ENCODE results near the gene HCN2.

The HCN2 gene

GRCh38 chr19:648904-649801 is 59.5 kb downstream of the HCN2 start:
- no peak for DNase-seq (ENCODE audit: low spot score)
- TF ChIP-seq CTCF (IDR thresholded peaks at IDR 0.05; ENCODE audit: extremely low read depth, missing control alignments) = no peak

- DNase-seq (ENCODE audit: low spot score) = no peak
- TF ChIP-seq CTCF (IDR thresholded peaks at IDR 0.05; ENCODE audit: extremely low read depth, missing control alignments) = no peak
Observed at GRCh38 chr19:650121-650520, 60.4 kb downstream of the HCN2 start.

GRCh38 chr19:651114-651818 is 61.6 kb downstream of the HCN2 start:
- no peak for TF ChIP-seq CTCF (IDR thresholded peaks at IDR 0.05; ENCODE audit: extremely low read depth, missing control alignments)
- no peak for DNase-seq (ENCODE audit: low spot score)

DNA sequence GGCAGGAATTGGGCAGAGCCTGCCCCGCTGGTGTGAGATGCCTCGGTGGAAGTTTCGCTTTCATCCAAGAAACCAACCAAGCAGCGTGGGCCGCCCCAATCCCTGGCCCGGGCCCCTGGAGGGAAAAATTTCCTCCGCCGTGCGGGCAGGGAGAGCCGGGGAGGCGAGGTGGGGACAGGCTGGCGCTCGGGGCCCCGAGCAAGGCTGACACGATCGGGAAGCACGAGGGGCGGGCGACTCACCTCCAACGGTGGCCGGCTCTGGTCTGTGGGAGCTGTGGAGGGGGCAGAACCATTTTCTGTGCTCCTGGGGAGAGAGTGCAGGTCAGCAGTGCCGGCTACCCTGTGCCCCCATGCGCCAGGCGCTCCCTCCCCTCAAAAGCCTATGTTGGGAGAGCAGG is 62.3 kb downstream of the HCN2 start:
- no peak for TF ChIP-seq CTCF (IDR thresholded peaks at IDR 0.05; ENCODE audit: extremely low read depth, missing control alignments)
- no peak for DNase-seq (ENCODE audit: low spot score)

GRCh38 chr19:652467-653389 is 63.0 kb downstream of the HCN2 start:
- no peak for DNase-seq (ENCODE audit: low spot score)
- no peak for TF ChIP-seq CTCF (IDR thresholded peaks at IDR 0.05; ENCODE audit: extremely low read depth, missing control alignments)

DNA sequence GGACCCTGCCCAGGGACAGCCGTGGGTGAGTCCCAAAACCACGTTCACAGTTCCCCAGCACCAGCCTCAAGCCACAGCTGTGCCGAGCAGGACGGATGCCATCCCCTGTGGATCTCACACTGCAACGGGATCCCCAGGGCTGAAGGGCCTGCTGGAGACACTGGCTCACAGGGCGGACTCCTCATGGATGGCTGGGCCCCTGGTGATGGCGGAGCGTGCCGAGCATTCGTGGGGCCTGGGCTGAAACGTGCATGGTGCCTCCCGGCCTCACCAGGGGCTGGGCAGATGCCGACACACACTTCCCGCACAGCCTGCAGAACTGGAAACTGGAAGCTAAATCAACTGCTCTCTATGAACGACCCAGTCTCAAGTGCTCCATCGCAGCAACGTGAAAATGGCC is 63.7 kb downstream of the HCN2 start:
- DNase-seq (ENCODE audit: low spot score) = no peak
- no peak for TF ChIP-seq CTCF (IDR thresholded peaks at IDR 0.05; ENCODE audit: extremely low read depth, missing control alignments)

Measured in GM20000 (cell line).